HepG2 (cell line): ENCODE results near the gene IMPG2. TPM values are rescaled to one million over a fixed set of nuclear protein-coding genes. Genes with fewer than 3 reads are reported as not detected.

Source experiments
- ATAC-seq: fragments of 200-7000 bp; cut with Tn5 transposase; 3 replicates; pipeline ENCODE4 v1.9.1; 2020; ENCODE audit warnings: mild to moderate bottlenecking, moderate library complexity
- BruUV-seq: library from RNA; stranded (reverse); fragments of 400-500 nt; replicated peaks from 2 replicates; lab custom pipeline; 2021; lab: Mats Ljungman, UMichigan
- CTCF ChIA-PET: fragments of 300-600 bp; formaldehyde crosslinking; extraction: SDS; loops from one replicate; lab custom pipeline; 2021; ENCODE audit warnings: low total read pairs, inconsistent platforms, low intra/inter-chr PET ratio; lab: Yijun Ruan, JAX
- POLR2A ChIA-PET: fragments of 350-600 bp; sonication (Branson Sonifier 250); formaldehyde crosslinking; loops from one replicate; lab custom pipeline; 2020; ENCODE audit warnings: antibody characterized with exemption, inconsistent platforms; lab: Yijun Ruan, JAX
- DNase-seq: peaks from one replicate; pipeline ENCODE4 v3.0.0-alpha.2; 2015; ENCODE audit warnings: low spot score
- FAIRE-seq: peaks from 3 replicates; lab custom pipeline; 2011; peaks lifted over from hg19 to GRCh38; lab: Jason Lieb, UNC
- H2AFZ ChIP-seq: one replicate; pipeline ENCODE4 v1.6.1; 2011; ENCODE audit warnings: low read length, inconsistent platforms
- H3K27ac ChIP-seq: fragments of 300-600 bp; 3 replicates; pipeline ENCODE4 v1.8.0; 2011; ENCODE audit warnings: mixed run types, mild to moderate bottlenecking, mixed read lengths, low read length, inconsistent platforms; ENCODE audit not compliant: insufficient read depth; ENCODE audit errors: extremely low read length
- H3K27me3 ChIP-seq, 2 experiments: fragments of 200-600 bp in 1 of 2; 2 replicates in 1 of 2; 3 replicates in 1 of 2; pipeline versions ENCODE4 v1.6.0 to v1.8.0; 2011; ENCODE audit warnings: low read length in 2 of 2, mild to moderate bottlenecking in 2 of 2, moderate library complexity in 2 of 2, inconsistent platforms in 1 of 2; ENCODE audit not compliant: insufficient read depth in 2 of 2, control insufficient read depth in 1 of 2
- H3K36me3 ChIP-seq, 2 experiments: fragments of 200-600 bp in 1 of 2; replicated peaks in 1 of 2; 2 replicates in 1 of 2; 3 replicates in 1 of 2; pipeline versions ENCODE4 v1.5.1 to v1.8.0; 2011; ENCODE audit warnings: low read length in 2 of 2, inconsistent platforms in 1 of 2; ENCODE audit not compliant: insufficient read depth in 2 of 2, control insufficient read depth in 1 of 2
- H3K4me1 ChIP-seq: 2 replicates; pipeline ENCODE4 v1.5.1; 2012; ENCODE audit warnings: low read length, inconsistent platforms; ENCODE audit not compliant: insufficient read depth
- H3K4me2 ChIP-seq: 2 replicates; pipeline ENCODE4 v1.6.0; 2011; ENCODE audit warnings: low read depth, low read length, inconsistent platforms
- H3K4me3 ChIP-seq, 3 experiments: fragments of 200-600 bp in 1 of 3; sonication (generic), shearing (Covaris generic) in 1 of 3; replicated peaks in 1 of 3; 2 replicates each; pipeline ENCODE4 v1.5.1; 2011 to 2016; ENCODE audit warnings: low read length in 3 of 3, inconsistent platforms in 2 of 3, low read depth in 2 of 3, mild to moderate bottlenecking in 2 of 3, control low read depth in 1 of 3, mixed read lengths in 1 of 3; ENCODE audit not compliant: insufficient read depth in 1 of 3
- H3K79me2 ChIP-seq: one replicate; pipeline ENCODE4 v1.6.1; 2011; ENCODE audit warnings: low read length, inconsistent platforms; ENCODE audit not compliant: insufficient read depth
- H3K9ac ChIP-seq: 2 replicates; pipeline ENCODE4 v1.6.0; 2011; ENCODE audit warnings: mild to moderate bottlenecking, low read depth, low read length, inconsistent platforms; ENCODE audit not compliant: insufficient read depth
- H3K9me3 ChIP-seq: 2 replicates; pipeline ENCODE4 v1.5.1; 2012; ENCODE audit warnings: mild to moderate bottlenecking, low read length
- H4K20me1 ChIP-seq: 2 replicates; pipeline ENCODE4 v1.6.0; 2011; ENCODE audit warnings: inconsistent platforms, mild to moderate bottlenecking, low read length, moderate library complexity; ENCODE audit not compliant: insufficient read depth
- BHLHE40 ChIP-seq: IDR thresholded peaks from 2 replicates; pipeline ENCODE4 v1.6.1; 2011; ENCODE audit warnings: low read length, improper control_type of control experiment
- CBX1 ChIP-seq: IDR thresholded peaks from one replicate; pipeline ENCODE4 v1.6.1; 2016; ENCODE audit warnings: antibody characterized with exemption, low read depth
- GPBP1L1 ChIP-seq: sonication (generic); formaldehyde crosslinking; IDR thresholded peaks from 2 replicates; pipeline ENCODE4 v1.5.0; 2020; ENCODE audit warnings: mild to moderate bottlenecking, missing genetic modification reagents
- IKZF5 ChIP-seq: IDR thresholded peaks from 2 replicates; pipeline ENCODE4 v1.6.1; 2018; ENCODE audit warnings: missing genetic modification reagents, mild to moderate bottlenecking, missing compliant biosample characterization
- LBX2 ChIP-seq: sonication (generic); formaldehyde crosslinking; IDR thresholded peaks from 2 replicates; pipeline ENCODE4 v1.5.0; 2020; ENCODE audit warnings: missing genetic modification reagents, mild to moderate bottlenecking, borderline replicate concordance
- MXD4 ChIP-seq: IDR thresholded peaks from 2 replicates; pipeline ENCODE4 v1.6.1; 2016; ENCODE audit warnings: mild to moderate bottlenecking, missing biosample characterization, missing genetic modification reagents
- NCOR1 ChIP-seq: fragments of 200-600 bp; sonication (generic); IDR thresholded peaks from 2 replicates; pipeline ENCODE4 v1.7.0; 2017; ENCODE audit warnings: antibody characterized with exemption, low read length, borderline replicate concordance
- ONECUT2 ChIP-seq: sonication (generic); formaldehyde crosslinking; IDR thresholded peaks from 2 replicates; pipeline ENCODE4 v1.4.0; 2020; ENCODE audit warnings: missing genetic modification reagents
- RARA ChIP-seq: IDR thresholded peaks from 2 replicates; pipeline ENCODE4 v1.6.1; 2016; ENCODE audit warnings: missing genetic modification reagents, missing compliant biosample characterization
- ZNF569 ChIP-seq: sonication (generic); formaldehyde crosslinking; IDR thresholded peaks from 2 replicates; pipeline ENCODE4 v1.5.0; 2020; ENCODE audit warnings: mild to moderate bottlenecking, missing genetic modification reagents, moderate library complexity, borderline replicate concordance
- ZNF784 ChIP-seq: sonication (generic); formaldehyde crosslinking; IDR thresholded peaks from 2 replicates; pipeline ENCODE4 v1.5.1; 2020; ENCODE audit warnings: missing genetic modification reagents, mild to moderate bottlenecking, borderline replicate concordance
- WGBS: methylation state at CpG from one replicate; pipeline ENCODE4 v1.1.6; 2017; ENCODE audit warnings: low lambda C conversion rate; 5-methylcytosine and 5-hydroxymethylcytosine counted together
- in situ Hi-C: cut with HindIII; loops from 2 replicates; pipeline ENCODE4 v1.10.0; 2017; ENCODE audit warnings: low pct_unique_long_range_greater_than_20kb; ENCODE audit not compliant: extremely low pct_ligation_motif_present
- intact Hi-C: fragments of 100-400 bp; cut with micrococcal nuclease; formaldehyde crosslinking; loops from one replicate; pipeline ENCODE4 v1.10.0; 2022; ENCODE audit not compliant: unreplicated experiment
- polyA plus RNA-seq, 8 experiments: library from polyadenylated mRNA; depleted of rRNA in 3 of 8; stranded (reverse) in 7 of 8; unstranded in 1 of 8; fragments of >200 nt; fragmentation: Illumina TruSeq in 4 of 8; extraction: Trizol in 4 of 8; gene quantifications; 2 replicates each; pipeline versions ENCODE4 v1.2.1 to v1.2.3, GENCODE V29; 2011 to 2016; ENCODE audit warnings: low read depth in 4 of 8, missing spikeins in 1 of 8, mixed read lengths in 1 of 8; ENCODE audit not compliant: insufficient read depth in 1 of 8
- total RNA-seq, 5 experiments: library from RNA; depleted of rRNA; stranded (reverse); fragments of >200 nt; fragmentation: Illumina TruSeq; extraction: Trizol; gene quantifications; 2 replicates each; pipeline ENCODE4 v1.2.3, GENCODE V29; 2016; ENCODE audit warnings: low read depth in 1 of 5

IMPG2 gene
- total and polyA plus RNA-seq, 2 of the 13 experiments (the other 11 are each of a cell fraction or from before 2014, with no cell fraction given), result 0.02 to 0.03 TPM

- TF ChIP-seq ZNF569, result no peak
- TF ChIP-seq NCOR1, result no peak
- no peak for TF ChIP-seq LBX2 (CRISPR knock-in tag)
- TF ChIP-seq, all 625 proteins: peak for 0
These were observed 38.8 kb downstream of the IMPG2 start (continued) for GRCh38 chr3:101281521-101282030.

GRCh38 chr3:101279765-101280385 lies 40.5 kb downstream of the IMPG2 start:
- H3K36me3 ChIP-seq, result no peaks in the 10 kb centered on the region
- no peaks in the 10 kb centered on the region; a peak in 1 of 5 replicates for H3K27me3 ChIP-seq
- H3K4me1 ChIP-seq, result no peaks in the 10 kb centered on the region
- in situ Hi-C loops, result no loop called here
- POLR2A ChIA-PET, result no interaction called here
- no peak overlapping the region for H3K4me2 ChIP-seq
- no peaks in the 10 kb centered on the region for H3K9me3 ChIP-seq
- WGBS, result 0% methylated on average over 1 of the region's 1 CpG
- H3K4me3 ChIP-seq, result no peak overlapping the region
- TF ChIP-seq RARA (CRISPR knock-in tag) (no peak), ONECUT2 (CRISPR knock-in tag) (no peak), ZNF784 (CRISPR knock-in tag) (no peak), BHLHE40 (no peak), GPBP1L1 (CRISPR knock-in tag) (no peak), IKZF5 (CRISPR knock-in tag) (no peak), MXD4 (no peak), CBX1 (no peak)
- H3K9ac ChIP-seq, result no peak overlapping the region
- FAIRE-seq (no peak), ATAC-seq (no peak), DNase-seq (no peak)
- no peaks in the 10 kb centered on the region for H3K79me2 ChIP-seq
- no peak overlapping the region for H3K27ac ChIP-seq
- no TSS peak for BruUV-seq
- H4K20me1 ChIP-seq, result no peaks in the 10 kb centered on the region
- intact Hi-C loops, result no loop called here
- H2AFZ ChIP-seq, result no peak overlapping the region
- CTCF ChIA-PET, result no interaction called here
